RWPE2 (cell line): ENCODE results near the gene PXDN.

Experiments used
- ATAC-seq: fragments of 200-7000 bp; cut with Tn5 transposase; 3 replicates; pipeline ENCODE4 v1.9.1; 2021; ENCODE audit warnings: low read depth
- DNase-seq: peaks from one replicate; pipeline ENCODE4 v3.0.0-alpha.2; 2020; ENCODE audit warnings: low spot score
- H3K27ac ChIP-seq: fragments of 450-650 bp; 2 replicates; pipeline ENCODE4 v1.5.1; 2017; ENCODE audit warnings: mild to moderate bottlenecking; ENCODE audit not compliant: poor library complexity, severe bottlenecking
- H3K27me3 ChIP-seq: fragments of 250-450 bp; sonication (Bioruptor Pico); 2 replicates; pipeline ENCODE4 v1.5.1; 2021; ENCODE audit warnings: mild to moderate bottlenecking, moderate library complexity; ENCODE audit not compliant: insufficient read depth, poor library complexity, severe bottlenecking
- H3K36me3 ChIP-seq: fragments of 250-450 bp; sonication (Bioruptor Pico); 2 replicates; pipeline ENCODE4 v1.5.1; 2020; ENCODE audit warnings: low read depth, mild to moderate bottlenecking, moderate library complexity
- H3K4me1 ChIP-seq: fragments of 250-450 bp; sonication (Bioruptor Pico); 2 replicates; pipeline ENCODE4 v1.5.1; 2021; ENCODE audit warnings: mild to moderate bottlenecking, moderate library complexity; ENCODE audit not compliant: insufficient read depth, poor library complexity, severe bottlenecking
- H3K4me3 ChIP-seq: fragments of 250-450 bp; sonication (Bioruptor Pico); 2 replicates; pipeline ENCODE4 v1.5.1; 2021; ENCODE audit warnings: mild to moderate bottlenecking, moderate library complexity; ENCODE audit not compliant: severe bottlenecking
- H3K9me3 ChIP-seq: fragments of 250-450 bp; sonication (Bioruptor Pico); 2 replicates; pipeline ENCODE4 v1.5.1; 2021; ENCODE audit warnings: mild to moderate bottlenecking, moderate library complexity; ENCODE audit not compliant: severe bottlenecking
- CTCF ChIP-seq: fragments of 450-650 bp; IDR thresholded peaks from one replicate; pipeline ENCODE4 v1.5.1; 2017; ENCODE audit warnings: mild to moderate bottlenecking, moderate library complexity; ENCODE audit not compliant: poor library complexity, severe bottlenecking

PXDN gene

DNA sequence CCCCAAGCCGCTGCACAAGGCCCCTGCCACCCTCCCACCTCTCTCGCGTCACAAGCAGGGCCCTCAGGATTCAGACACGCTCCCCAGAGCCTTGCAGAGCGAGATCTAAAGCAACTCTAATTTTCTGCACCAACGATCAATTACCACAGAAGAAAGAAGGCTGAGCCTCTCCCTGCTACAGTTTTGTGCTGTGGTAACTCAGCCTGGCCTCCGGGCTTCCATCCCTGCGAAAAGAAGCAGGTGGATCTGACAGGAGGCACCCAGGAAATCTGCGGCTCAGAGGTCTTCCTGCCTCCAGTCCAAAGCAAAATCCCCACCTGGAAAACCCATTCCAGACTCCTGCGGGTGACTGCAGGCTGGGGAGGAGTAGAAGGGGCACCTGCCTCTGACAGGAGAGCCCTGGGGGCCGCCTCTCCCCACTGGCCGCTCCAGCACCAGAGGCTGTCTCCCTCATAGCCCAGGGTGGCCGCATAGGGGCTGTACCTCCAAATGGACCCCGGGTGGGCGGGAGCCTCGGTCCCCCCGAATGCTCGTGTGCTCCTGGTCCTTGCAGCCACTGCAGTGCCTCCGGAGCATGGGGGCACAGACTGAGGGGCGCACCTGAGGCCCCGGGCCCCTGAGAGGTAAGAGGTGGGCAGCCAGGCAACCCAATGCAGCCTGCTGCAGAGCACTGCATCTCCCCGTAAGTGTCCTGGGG, 31.0 kb downstream of the PXDN start:
- DNase-seq, result no peak

DNA sequence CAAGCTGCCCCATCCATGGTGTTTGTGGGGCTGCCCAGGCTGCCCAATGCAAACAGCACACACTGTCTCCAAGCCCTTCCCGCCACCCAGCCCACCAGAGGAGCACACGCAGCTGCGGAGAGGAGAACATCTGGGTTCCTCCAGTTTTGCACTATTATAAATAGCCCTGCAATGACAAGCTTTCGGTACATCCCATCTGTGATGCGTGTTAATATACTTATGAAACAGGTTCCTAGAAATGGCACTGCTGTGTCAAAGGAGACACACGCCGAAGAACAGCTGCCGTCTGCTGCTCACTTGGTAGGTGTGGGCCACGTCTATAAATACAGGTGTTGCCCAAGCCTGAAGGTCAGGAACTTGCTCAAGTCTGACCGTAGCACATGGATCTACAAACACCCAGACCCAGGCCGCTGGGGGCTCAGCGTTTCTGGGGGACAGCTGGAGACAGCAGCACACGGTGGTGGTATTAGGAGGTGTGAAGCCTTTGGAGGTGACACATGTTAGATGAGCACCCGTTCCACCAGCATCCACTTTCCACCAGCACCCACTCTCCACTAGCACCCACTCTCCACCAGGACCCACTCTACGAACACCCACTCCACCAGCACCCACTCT, 34.3 kb downstream of the PXDN start:
- no peaks in the 10 kb centered on the region for H3K27me3 ChIP-seq
- no peak for TF ChIP-seq CTCF
- peaks cover 23% of the 10 kb centered on the region for H3K4me1 ChIP-seq
- no peak overlapping the region for H3K4me3 ChIP-seq
- no peak for DNase-seq
- no peak for ATAC-seq
- peak overlapping the region; percentile 98 for H3K27ac ChIP-seq
- 0 out of 2 replicates have a peak, but pooled peaks cover 8% of the 10 kb centered on the region for H3K36me3 ChIP-seq
- no peaks in the 10 kb centered on the region for H3K9me3 ChIP-seq

More for the DNA sequence above, 31.0 kb downstream of the PXDN start:
- TF ChIP-seq CTCF, result no peak
- Histone ChIP-seq H3K27ac (no peak overlapping the region), H3K9me3 (no peaks in the 10 kb centered on the region), H3K4me3 (no peak overlapping the region), H3K4me1 (peaks cover 19% of the 10 kb centered on the region), H3K27me3 (no peaks in the 10 kb centered on the region), H3K36me3 (0 out of 2 replicates have a peak, but pooled peaks cover 8% of the 10 kb centered on the region)
- ATAC-seq, result no peak

DNA sequence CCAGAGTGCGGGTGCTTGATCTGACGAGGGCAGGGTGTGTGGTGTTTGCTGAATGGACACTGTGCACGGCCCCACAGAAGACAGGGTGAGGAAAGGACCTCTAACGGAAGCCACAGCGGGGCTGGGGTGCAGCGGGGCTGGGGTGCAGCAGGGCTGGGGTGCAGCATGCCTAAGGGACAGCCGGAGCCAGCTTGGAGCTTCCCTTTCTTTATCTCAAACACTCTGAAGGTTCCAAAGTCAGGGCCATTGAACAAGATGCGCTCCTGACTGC, 35.0 kb downstream of the PXDN start:
- TF ChIP-seq CTCF, result no peak
- no peaks in the 10 kb centered on the region for H3K9me3 ChIP-seq

DNA sequence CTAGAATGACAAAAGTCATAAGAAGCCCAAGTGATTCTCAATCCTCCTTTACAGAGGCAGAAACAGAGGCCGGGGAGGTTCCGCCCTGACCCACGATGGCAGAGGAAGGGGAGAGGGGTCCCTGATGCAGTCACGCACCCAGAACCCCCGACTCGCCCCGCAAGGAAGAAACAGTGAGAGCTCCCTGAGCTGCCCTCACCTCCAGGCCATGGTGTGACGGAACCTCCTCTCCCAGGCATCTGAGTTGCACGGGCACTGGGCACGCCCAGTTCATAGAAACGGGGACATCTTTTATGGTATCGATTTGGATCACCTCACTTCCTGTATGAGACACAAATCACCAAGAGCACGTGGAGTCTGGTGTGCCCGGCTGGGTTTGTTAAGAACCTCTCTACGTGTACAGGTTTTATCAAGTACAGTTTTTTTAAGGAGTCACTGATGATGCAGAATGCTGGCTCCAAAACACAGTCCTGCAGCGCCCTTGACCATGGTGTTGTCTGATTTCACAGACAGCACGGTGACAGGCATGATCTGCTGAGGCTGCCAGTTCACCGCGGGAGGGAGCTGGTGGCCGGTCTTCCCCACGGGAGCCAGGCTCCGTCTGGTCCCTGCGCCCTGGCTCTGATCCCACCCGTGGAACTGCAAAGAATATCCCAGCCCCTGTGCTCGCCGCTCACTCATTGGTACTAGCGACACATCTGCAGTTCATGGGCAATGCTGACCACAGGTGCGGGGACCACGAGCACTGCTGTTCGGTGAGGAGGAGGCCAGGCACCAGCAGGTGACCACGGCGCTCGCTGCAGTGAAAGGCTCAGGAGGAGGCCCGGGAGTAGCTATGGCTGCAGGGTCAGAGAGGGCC, 35.6 kb downstream of the PXDN start:
- peak; percentile 37 for ATAC-seq

More for the DNA sequence above, 35.0 kb downstream of the PXDN start:
- Histone ChIP-seq H3K4me1 (peaks cover 29% of the 10 kb centered on the region), H3K27me3 (no peaks in the 10 kb centered on the region), H3K27ac (peak overlapping the region; percentile 98), H3K4me3 (no peak overlapping the region), H3K36me3 (0 out of 2 replicates have a peak, but pooled peaks cover 8% of the 10 kb centered on the region)
- ATAC-seq, result no peak
- DNase-seq, result no peak

More for the DNA sequence above, 35.6 kb downstream of the PXDN start:
- H3K4me3 ChIP-seq, result no peak overlapping the region
- no peak for DNase-seq
- H3K4me1 ChIP-seq, result peaks cover 29% of the 10 kb centered on the region
- 0 out of 2 replicates have a peak, but pooled peaks cover 8% of the 10 kb centered on the region for H3K36me3 ChIP-seq
- TF ChIP-seq CTCF, result no peak
- no peaks in the 10 kb centered on the region for H3K27me3 ChIP-seq
- no peaks in the 10 kb centered on the region for H3K9me3 ChIP-seq
- H3K27ac ChIP-seq, result peak overlapping the region; percentile 98
